ENCODE results near the gene CCDC6. TPM values are rescaled to one million over a fixed set of nuclear protein-coding genes. Genes with fewer than 3 reads are reported as not detected.

CCDC6 gene
- total RNA-seq, 1 donor from 2014 or later: 55.4 TPM

DNA sequence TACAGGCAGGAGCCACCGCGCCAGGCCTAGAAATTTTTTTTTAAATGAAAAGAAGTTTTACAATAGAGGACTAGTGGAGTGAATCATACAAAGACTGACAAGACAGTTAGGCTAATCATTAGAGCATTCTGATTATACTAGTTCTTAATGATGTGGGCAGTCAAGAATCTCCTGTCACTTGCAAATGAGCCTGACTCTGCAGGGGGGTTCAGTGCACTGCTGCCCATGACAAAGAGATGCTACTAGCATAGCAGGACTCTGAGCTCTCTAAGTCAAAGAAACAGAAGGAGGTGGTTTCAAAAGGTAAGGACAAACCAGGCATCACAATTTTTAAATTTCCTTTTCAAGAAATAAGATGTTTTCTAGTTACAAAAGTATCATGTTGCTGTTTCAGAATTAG lies 59.0 kb downstream of the CCDC6 start:
- no peak for DNase-seq (ENCODE audit: extremely low spot score, unreplicated experiment)
- H3K27ac Mint-ChIP-seq: no peak overlapping the region
- peaks cover 16% of the 10 kb centered on the region for H3K4me1 Mint-ChIP-seq (ENCODE audit: unreplicated experiment)
- H3K9me3 Mint-ChIP-seq: no peaks in the 10 kb centered on the region
- no peaks in the 10 kb centered on the region for H3K27me3 Mint-ChIP-seq
- no peak overlapping the region for H3K4me3 Mint-ChIP-seq
- peaks cover 46% of the 10 kb centered on the region for H3K36me3 Mint-ChIP-seq
- no peak for TF ChIP-seq CTCF (conservative IDR thresholded peaks at IDR 0.05)

- TF ChIP-seq CTCF (conservative IDR thresholded peaks at IDR 0.05): no peak
- DNase-seq (ENCODE audit: extremely low spot score, unreplicated experiment): no peak
- Mint-ChIP-seq H3K9me3 (no peaks in the 10 kb centered on the region), H3K36me3 (peaks cover 51% of the 10 kb centered on the region), H3K27ac (no peak overlapping the region), H3K4me1 (ENCODE audit: unreplicated experiment) (peaks cover 11% of the 10 kb centered on the region), H3K27me3 (no peaks in the 10 kb centered on the region), H3K4me3 (no peak overlapping the region)
These were observed 61.9 kb downstream of the CCDC6 start for GRCh38 chr10:59844436-59844835.

DNA sequence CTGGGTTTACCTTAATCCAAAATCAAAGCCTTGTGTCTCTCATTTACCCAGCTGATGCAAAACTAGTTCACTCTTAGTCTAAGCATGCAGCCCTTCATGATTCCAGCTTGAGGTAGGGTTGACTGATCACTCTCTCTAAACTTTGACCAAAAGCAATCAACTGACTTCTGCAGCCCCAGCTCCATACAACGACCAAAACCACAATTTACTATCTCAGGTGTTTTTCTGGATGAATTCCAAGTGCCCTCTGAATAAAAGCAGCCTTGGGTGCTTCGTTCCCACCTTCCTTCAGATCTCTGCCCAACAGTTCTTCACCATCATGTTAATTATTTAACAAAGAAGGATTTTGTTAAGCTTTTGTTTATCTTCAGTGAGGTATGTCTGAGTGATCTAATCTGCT lies 62.6 kb downstream of the CCDC6 start:
- Mint-ChIP-seq H3K36me3 (peaks cover 48% of the 10 kb centered on the region), H3K27ac (no peak overlapping the region), H3K4me1 (ENCODE audit: unreplicated experiment) (peaks cover 11% of the 10 kb centered on the region), H3K9me3 (no peaks in the 10 kb centered on the region), H3K27me3 (no peaks in the 10 kb centered on the region), H3K4me3 (no peak overlapping the region)
- no peak for TF ChIP-seq CTCF (conservative IDR thresholded peaks at IDR 0.05)
- no peak for DNase-seq (ENCODE audit: extremely low spot score, unreplicated experiment)

DNA sequence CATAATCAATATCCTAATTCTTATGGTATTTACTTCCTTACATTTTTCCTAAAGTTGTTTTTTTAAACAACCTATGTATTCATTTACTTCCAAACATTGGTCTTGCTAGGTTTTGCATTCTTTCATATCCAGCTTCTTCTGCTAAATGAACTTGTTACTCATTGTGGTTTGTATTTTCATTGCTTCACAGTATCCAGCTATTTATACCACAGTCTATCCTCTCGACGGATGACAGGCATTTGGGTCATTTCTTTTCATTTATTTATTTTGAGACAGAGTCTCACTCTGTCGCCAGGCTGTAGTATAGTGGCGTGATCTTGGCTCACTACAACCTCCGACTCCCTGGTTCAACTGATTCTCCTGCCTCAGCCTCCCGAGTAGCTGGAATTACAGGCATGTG lies 66.8 kb downstream of the CCDC6 start:
- Mint-ChIP-seq H3K27ac (no peak overlapping the region), H3K27me3 (no peaks in the 10 kb centered on the region), H3K9me3 (no peaks in the 10 kb centered on the region), H3K36me3 (peaks cover 38% of the 10 kb centered on the region), H3K4me3 (no peak overlapping the region), H3K4me1 (ENCODE audit: unreplicated experiment) (peaks cover 18% of the 10 kb centered on the region)
- DNase-seq (ENCODE audit: extremely low spot score, unreplicated experiment): no peak
- TF ChIP-seq CTCF (conservative IDR thresholded peaks at IDR 0.05): no peak

GRCh38 chr10:59838085-59838789 lies 68.1 kb downstream of the CCDC6 start:
- H3K9me3 Mint-ChIP-seq: no peaks in the 10 kb centered on the region
- H3K4me1 Mint-ChIP-seq (ENCODE audit: unreplicated experiment): peaks cover 20% of the 10 kb centered on the region
- no peak for DNase-seq (ENCODE audit: extremely low spot score, unreplicated experiment)
- no peak for TF ChIP-seq CTCF (conservative IDR thresholded peaks at IDR 0.05)
- peak overlapping the region; percentile 29 for H3K27ac Mint-ChIP-seq
- peaks cover 29% of the 10 kb centered on the region for H3K36me3 Mint-ChIP-seq
- H3K27me3 Mint-ChIP-seq: no peaks in the 10 kb centered on the region
- no peak overlapping the region for H3K4me3 Mint-ChIP-seq

Measured in type B pancreatic cell (in vitro differentiated cells).